Calu3 (cell line): ENCODE results near the gene MGAT4C. TPM values are rescaled to one million over a fixed set of nuclear protein-coding genes. Genes with fewer than 3 reads are reported as not detected.

Source experiments
- BruUV-seq: library from RNA; stranded (reverse); fragments of 400-500 nt; replicated peaks from 2 replicates; lab custom pipeline; 2021; lab: Mats Ljungman, UMichigan
- CTCF ChIA-PET: fragments of 300-600 bp; sonication (Branson Sonifier 250); formaldehyde crosslinking; loops from one replicate; lab custom pipeline; 2022; ENCODE audit warnings: antibody characterized with exemption; lab: Charles Lee
- DNase-seq: peaks from one replicate; pipeline ENCODE4 v3.0.0; 2022
- H3K27ac Mint-ChIP-seq: one replicate; pipeline ENCODE4 v1.8.0; 2022; ENCODE audit warnings: mixed read lengths; ENCODE audit not compliant: unreplicated experiment
- H3K27me3 Mint-ChIP-seq: one replicate; pipeline ENCODE4 v1.8.0; 2022; ENCODE audit warnings: mixed read lengths; ENCODE audit not compliant: unreplicated experiment
- H3K36me3 Mint-ChIP-seq: one replicate; pipeline ENCODE4 v1.8.0; 2022; ENCODE audit warnings: mild to moderate bottlenecking, moderate library complexity, mixed read lengths; ENCODE audit not compliant: insufficient read depth, unreplicated experiment
- H3K4me1 Mint-ChIP-seq: one replicate; pipeline ENCODE4 v1.8.0; 2022; ENCODE audit warnings: mild to moderate bottlenecking, low read depth, mixed read lengths; ENCODE audit not compliant: unreplicated experiment
- H3K4me3 Mint-ChIP-seq: one replicate; pipeline ENCODE4 v1.8.0; 2022; ENCODE audit warnings: mild to moderate bottlenecking, low read depth, moderate library complexity, mixed read lengths; ENCODE audit not compliant: unreplicated experiment
- H3K9me3 Mint-ChIP-seq: one replicate; pipeline ENCODE4 v1.8.0; 2022; ENCODE audit warnings: low read depth, mixed read lengths; ENCODE audit not compliant: unreplicated experiment
- intact Hi-C: fragments of 100-400 bp; cut with micrococcal nuclease; formaldehyde crosslinking; loops from one replicate; pipeline ENCODE4 v1.10.0; 2022; ENCODE audit not compliant: unreplicated experiment
- total RNA-seq: library from RNA; stranded (reverse); gene quantifications from 2 replicates; pipeline ENCODE4 v1.2.3, GENCODE V29; 2022
- TF ChIP-seq, protein P1 (sequence below): fragments of 200-600 bp; IDR thresholded peaks from one replicate; pipeline ENCODE4 v1.8.0; 2022; ENCODE audit warnings: antibody characterized with exemption; ENCODE audit not compliant: unreplicated experiment

MGAT4C gene
- total RNA-seq, 1 experiment from 2014 or later = not detected

DNA sequence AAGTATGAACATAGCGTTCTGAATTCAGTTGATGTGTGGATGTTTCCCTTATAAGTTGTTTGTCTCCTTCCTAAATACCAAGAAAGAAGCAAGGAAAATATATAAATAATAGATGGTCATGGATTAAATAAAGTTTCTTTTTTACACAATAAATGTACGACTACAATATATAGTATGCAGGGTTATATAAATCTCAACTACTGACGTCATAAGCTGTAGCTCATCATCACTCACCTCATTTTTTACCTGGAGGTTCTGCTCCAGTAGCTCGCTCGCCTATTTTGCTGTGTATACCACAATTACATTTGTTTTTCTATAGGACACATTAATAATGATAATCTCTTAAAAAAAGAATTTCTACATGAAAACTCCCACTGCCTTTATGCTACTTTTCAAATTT is 272.6 kb downstream of the MGAT4C start:
- no TSS peak for BruUV-seq
- intact Hi-C loops = no loop called here
- no peak overlapping the region for H3K4me3 Mint-ChIP-seq
- H3K36me3 Mint-ChIP-seq = no peaks in the 10 kb centered on the region
- TF ChIP-seq, protein P1, sequence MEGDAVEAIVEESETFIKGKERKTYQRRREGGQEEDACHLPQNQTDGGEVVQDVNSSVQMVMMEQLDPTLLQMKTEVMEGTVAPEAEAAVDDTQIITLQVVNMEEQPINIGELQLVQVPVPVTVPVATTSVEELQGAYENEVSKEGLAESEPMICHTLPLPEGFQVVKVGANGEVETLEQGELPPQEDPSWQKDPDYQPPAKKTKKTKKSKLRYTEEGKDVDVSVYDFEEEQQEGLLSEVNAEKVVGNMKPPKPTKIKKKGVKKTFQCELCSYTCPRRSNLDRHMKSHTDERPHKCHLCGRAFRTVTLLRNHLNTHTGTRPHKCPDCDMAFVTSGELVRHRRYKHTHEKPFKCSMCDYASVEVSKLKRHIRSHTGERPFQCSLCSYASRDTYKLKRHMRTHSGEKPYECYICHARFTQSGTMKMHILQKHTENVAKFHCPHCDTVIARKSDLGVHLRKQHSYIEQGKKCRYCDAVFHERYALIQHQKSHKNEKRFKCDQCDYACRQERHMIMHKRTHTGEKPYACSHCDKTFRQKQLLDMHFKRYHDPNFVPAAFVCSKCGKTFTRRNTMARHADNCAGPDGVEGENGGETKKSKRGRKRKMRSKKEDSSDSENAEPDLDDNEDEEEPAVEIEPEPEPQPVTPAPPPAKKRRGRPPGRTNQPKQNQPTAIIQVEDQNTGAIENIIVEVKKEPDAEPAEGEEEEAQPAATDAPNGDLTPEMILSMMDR = no peak
- DNase-seq = no peak
- H3K27me3 Mint-ChIP-seq = no peaks in the 10 kb centered on the region
- H3K27ac Mint-ChIP-seq = no peak overlapping the region
- CTCF ChIA-PET = no interaction called here
- peaks cover 2% of the 10 kb centered on the region for H3K9me3 Mint-ChIP-seq
- peaks cover 7% of the 10 kb centered on the region for H3K4me1 Mint-ChIP-seq

DNA sequence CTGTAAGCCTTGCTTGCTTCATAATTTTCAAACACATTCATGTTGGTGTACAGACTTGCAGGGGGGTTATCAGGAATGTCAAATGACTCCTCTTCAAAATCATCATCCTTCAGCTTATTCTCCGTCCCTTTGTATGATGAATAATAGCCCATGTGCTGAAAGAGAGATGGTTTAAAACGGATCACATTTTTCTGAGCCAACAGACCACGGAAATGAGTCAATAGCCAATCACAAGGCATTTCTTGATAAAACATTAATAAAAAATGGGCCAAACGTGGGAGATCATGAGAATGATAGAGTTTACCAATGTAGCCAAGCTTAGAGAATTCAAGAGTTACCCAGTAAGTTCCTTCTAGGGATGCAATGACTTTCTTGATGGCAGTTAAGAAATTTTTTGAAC is 276.6 kb downstream of the MGAT4C start:
- no peaks in the 10 kb centered on the region for H3K9me3 Mint-ChIP-seq
- DNase-seq = no peak
- intact Hi-C loops = loop anchor here (10.0 kb wide), 1 partner anchor 475 kb away; no protein-coding TSS in a partner anchor
- H3K36me3 Mint-ChIP-seq = no peaks in the 10 kb centered on the region
- no peak overlapping the region for H3K4me3 Mint-ChIP-seq
- TF ChIP-seq, protein P1 = no peak
- no peaks in the 10 kb centered on the region for H3K27me3 Mint-ChIP-seq
- H3K27ac Mint-ChIP-seq = no peak overlapping the region
- BruUV-seq = no TSS peak
- CTCF ChIA-PET = no interaction called here
- H3K4me1 Mint-ChIP-seq = no peaks in the 10 kb centered on the region

DNA sequence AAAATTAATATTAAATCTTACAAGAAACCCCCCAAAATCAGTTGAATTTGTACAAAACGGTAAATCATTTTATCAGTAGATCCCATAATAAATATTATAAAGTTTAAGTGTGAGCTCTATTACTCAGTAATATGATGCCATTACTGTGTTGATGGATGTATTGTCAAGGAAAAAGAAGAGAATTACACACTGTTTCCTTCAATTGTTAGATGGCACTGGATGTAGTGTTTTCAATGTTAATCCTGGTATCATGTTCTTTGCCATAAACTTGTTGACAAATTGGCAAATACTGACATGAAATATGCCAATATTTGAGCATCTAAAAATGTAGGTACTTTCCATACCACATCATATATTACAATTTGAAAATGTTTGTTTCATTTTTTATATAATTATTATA is 280.5 kb downstream of the MGAT4C start:
- TF ChIP-seq, protein P1 = no peak
- no peaks in the 10 kb centered on the region for H3K27me3 Mint-ChIP-seq
- intact Hi-C loops = loop anchor here (10.0 kb wide), 1 partner anchor 479 kb away; no protein-coding TSS in a partner anchor
- no peaks in the 10 kb centered on the region for H3K9me3 Mint-ChIP-seq
- no peaks in the 10 kb centered on the region for H3K36me3 Mint-ChIP-seq
- H3K4me3 Mint-ChIP-seq = no peak overlapping the region
- H3K27ac Mint-ChIP-seq = no peak overlapping the region
- no peaks in the 10 kb centered on the region for H3K4me1 Mint-ChIP-seq
- no TSS peak for BruUV-seq
- no peak for DNase-seq
- CTCF ChIA-PET = interaction anchor here (0.6 kb wide), 1 partner anchor 979 kb away, joined by 3 read pairs; no protein-coding TSS in a partner anchor

DNA sequence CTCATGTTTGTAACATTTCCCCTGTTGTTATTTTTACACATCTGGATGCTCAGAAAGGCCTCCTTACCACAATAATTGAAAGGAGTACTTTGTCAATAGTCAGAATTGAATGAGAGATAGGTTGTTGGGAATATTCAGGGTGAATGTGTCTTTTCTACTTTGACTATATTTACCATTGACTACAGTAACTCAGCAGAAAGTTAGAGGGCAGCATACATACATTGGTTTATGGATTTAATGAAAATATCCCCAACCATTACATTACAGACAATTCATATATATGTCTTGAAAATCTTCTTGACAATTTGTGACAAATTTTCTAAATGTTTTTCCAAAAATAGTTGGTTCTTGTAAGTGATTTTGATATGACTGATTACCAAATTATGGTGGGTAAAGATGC is 284.4 kb downstream of the MGAT4C start:
- no peaks in the 10 kb centered on the region for H3K9me3 Mint-ChIP-seq
- TF ChIP-seq, protein P1 = no peak
- CTCF ChIA-PET = no interaction called here
- no peak for DNase-seq
- no peaks in the 10 kb centered on the region for H3K4me1 Mint-ChIP-seq
- H3K36me3 Mint-ChIP-seq = no peaks in the 10 kb centered on the region
- no TSS peak for BruUV-seq
- H3K27ac Mint-ChIP-seq = no peak overlapping the region
- H3K27me3 Mint-ChIP-seq = no peaks in the 10 kb centered on the region
- no peak overlapping the region for H3K4me3 Mint-ChIP-seq
- intact Hi-C loops = loop anchor here (10.0 kb wide), 1 partner anchor 483 kb away; no protein-coding TSS in a partner anchor
